Ishikawa (cell line): ENCODE data around the gene SLC25A30.

ENCODE experiments used
- EP300 ChIP-seq: IDR thresholded peaks from 2 replicates; pipeline ENCODE4 v1.6.1; 2012; ENCODE audit warnings: borderline replicate concordance
- TAF1 ChIP-seq: IDR thresholded peaks from 2 replicates; pipeline ENCODE4 v1.6.1; 2012; ENCODE audit warnings: low read depth, mild to moderate bottlenecking
- TCF12 ChIP-seq: IDR thresholded peaks from 2 replicates; pipeline ENCODE4 v1.6.1; 2012; ENCODE audit warnings: low read depth

- TF ChIP-seq EP300 (no peak), TAF1 (no peak), TCF12 (no peak)
Measured at GRCh38 chr13:45403081-45403480, 15.1 kb downstream of the SLC25A30 start.
